Measurements from ENCODE around the gene CPSF7. TPM values are rescaled to one million over a fixed set of nuclear protein-coding genes. Genes with fewer than 3 reads are reported as not detected.
A peak's percentile ranks its signal among the peaks of the same experiment; 100 is the strongest.
"Not testable (repeated sequence)": the region's sequence is repeated elsewhere in the genome, so short reads cannot be mapped to it uniquely, and the experiment has no call there.

The CPSF7 gene
- total RNA-seq, 1 donor from 2014 or later: 129 TPM

GRCh38 chr11:61401573-61401972, 28.2 kb downstream of the CPSF7 start:
- Mint-ChIP-seq H3K4me1 (ENCODE audit: unreplicated experiment) (no peaks in the 10 kb centered on the region), H3K36me3 (peaks cover 19% of the 10 kb centered on the region), H3K4me3 (no peak overlapping the region), H3K27ac (peak overlapping the region; percentile 3), H3K9me3 (no peaks in the 10 kb centered on the region), H3K27me3 (no peaks in the 10 kb centered on the region)
- no peak for DNase-seq (ENCODE audit: extremely low spot score, unreplicated experiment)
- no peak for TF ChIP-seq CTCF (conservative IDR thresholded peaks at IDR 0.05)

- DNase-seq (ENCODE audit: extremely low spot score, unreplicated experiment): no peak
- Mint-ChIP-seq H3K4me1 (ENCODE audit: unreplicated experiment) (no peaks in the 10 kb centered on the region), H3K9me3 (no peaks in the 10 kb centered on the region), H3K27ac (peak overlapping the region; percentile 37), H3K4me3 (no peak overlapping the region), H3K36me3 (peaks cover 19% of the 10 kb centered on the region), H3K27me3 (no peaks in the 10 kb centered on the region)
- no peak for TF ChIP-seq CTCF (conservative IDR thresholded peaks at IDR 0.05)
These were observed 28.6 kb downstream of the CPSF7 start for GRCh38 chr11:61401173-61401572.

- peaks cover 5% of the 10 kb centered on the region for H3K9me3 Mint-ChIP-seq
- peaks cover 11% of the 10 kb centered on the region for H3K4me1 Mint-ChIP-seq (ENCODE audit: unreplicated experiment)
- H3K27me3 Mint-ChIP-seq: no peaks in the 10 kb centered on the region
- H3K36me3 Mint-ChIP-seq: peaks cover 15% of the 10 kb centered on the region
- H3K4me3 Mint-ChIP-seq: peak overlapping the region; percentile 97
- peak overlapping the region; percentile 91 for H3K27ac Mint-ChIP-seq
- DNase-seq (ENCODE audit: extremely low spot score, unreplicated experiment): no peak
- peak; percentile 17 for TF ChIP-seq CTCF (conservative IDR thresholded peaks at IDR 0.05)
These were observed 36.7 kb downstream of the CPSF7 start for GRCh38 chr11:61392981-61393595.

- no peak for DNase-seq (ENCODE audit: extremely low spot score, unreplicated experiment)
- Mint-ChIP-seq H3K36me3 (peaks cover 9% of the 10 kb centered on the region), H3K4me3 (no peak overlapping the region), H3K27me3 (no peaks in the 10 kb centered on the region), H3K9me3 (peaks cover 5% of the 10 kb centered on the region), H3K27ac (no peak overlapping the region), H3K4me1 (ENCODE audit: unreplicated experiment) (peaks cover 17% of the 10 kb centered on the region)
- no peak for TF ChIP-seq CTCF (conservative IDR thresholded peaks at IDR 0.05)
These were observed 39.6 kb downstream of the CPSF7 start for GRCh38 chr11:61390161-61390560.

GRCh38 chr11:61384271-61385242, 45.2 kb downstream of the CPSF7 start:
- H3K9me3 Mint-ChIP-seq: no peaks in the 10 kb centered on the region
- H3K27ac Mint-ChIP-seq: no peak overlapping the region
- H3K4me3 Mint-ChIP-seq: no peak overlapping the region
- DNase-seq (ENCODE audit: extremely low spot score, unreplicated experiment): no peak
- H3K36me3 Mint-ChIP-seq: peaks cover 4% of the 10 kb centered on the region
- no peaks in the 10 kb centered on the region for H3K27me3 Mint-ChIP-seq
- H3K4me1 Mint-ChIP-seq (ENCODE audit: unreplicated experiment): peaks cover 9% of the 10 kb centered on the region
- no peak for TF ChIP-seq CTCF (conservative IDR thresholded peaks at IDR 0.05)

- H3K27me3 Mint-ChIP-seq; H3K4me3 Mint-ChIP-seq; DNase-seq (ENCODE audit: extremely low spot score, unreplicated experiment): not testable (repeated sequence)
These were observed 45.9 kb downstream of the CPSF7 start for GRCh38 chr11:61383859-61384258.

More at GRCh38 chr11:61383859-61384258, 45.9 kb downstream of the CPSF7 start:
- H3K27ac Mint-ChIP-seq; H3K4me1 Mint-ChIP-seq (ENCODE audit: unreplicated experiment); H3K36me3 Mint-ChIP-seq; H3K9me3 Mint-ChIP-seq: not testable (repeated sequence)

Measured in type B pancreatic cell (in vitro differentiated cells).